ENCODE measurements around the gene TMX2.

The TMX2 gene

GRCh38 chr11:57763568-57763967 lies 51.2 kb downstream of the TMX2 start:
- no peak for TF ChIP-seq ISL1 (CRISPR knock-in tag; IDR thresholded peaks at IDR 0.05)
- no peak for TF ChIP-seq OSR1 (CRISPR knock-in tag; IDR thresholded peaks at IDR 0.05)
- no peak for TF ChIP-seq ZNF8 (CRISPR knock-in tag; IDR thresholded peaks at IDR 0.05)
- TF ChIP-seq TOX (CRISPR knock-in tag; IDR thresholded peaks at IDR 0.05; ENCODE audit: borderline replicate concordance) = no peak
- no peak for TF ChIP-seq RARB (CRISPR knock-in tag; IDR thresholded peaks at IDR 0.05)
- no peak for TF ChIP-seq ZFP30 (CRISPR knock-in tag; IDR thresholded peaks at IDR 0.05)
- TF ChIP-seq ZC3H10 (CRISPR knock-in tag; IDR thresholded peaks at IDR 0.05) = no peak
- TF ChIP-seq ZNF565 (CRISPR knock-in tag; conservative IDR thresholded peaks at IDR 0.05; ENCODE audit: low read depth) = no peak
- ATAC-seq = peak; percentile 70

GRCh38 chr11:57764021-57764420 lies 51.6 kb downstream of the TMX2 start:
- TF ChIP-seq, protein P1, sequence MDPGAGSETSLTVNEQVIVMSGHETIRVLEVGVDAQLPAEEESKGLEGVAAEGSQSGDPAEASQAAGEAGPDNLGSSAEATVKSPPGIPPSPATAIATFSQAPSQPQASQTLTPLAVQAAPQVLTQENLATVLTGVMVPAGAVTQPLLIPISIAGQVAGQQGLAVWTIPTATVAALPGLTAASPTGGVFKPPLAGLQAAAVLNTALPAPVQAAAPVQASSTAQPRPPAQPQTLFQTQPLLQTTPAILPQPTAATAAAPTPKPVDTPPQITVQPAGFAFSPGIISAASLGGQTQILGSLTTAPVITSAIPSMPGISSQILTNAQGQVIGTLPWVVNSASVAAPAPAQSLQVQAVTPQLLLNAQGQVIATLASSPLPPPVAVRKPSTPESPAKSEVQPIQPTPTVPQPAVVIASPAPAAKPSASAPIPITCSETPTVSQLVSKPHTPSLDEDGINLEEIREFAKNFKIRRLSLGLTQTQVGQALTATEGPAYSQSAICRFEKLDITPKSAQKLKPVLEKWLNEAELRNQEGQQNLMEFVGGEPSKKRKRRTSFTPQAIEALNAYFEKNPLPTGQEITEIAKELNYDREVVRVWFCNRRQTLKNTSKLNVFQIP (CRISPR knock-in tag; IDR thresholded peaks at IDR 0.05; ENCODE audit: borderline replicate concordance, low read depth) = no peak
- TF ChIP-seq SNAI2 (CRISPR knock-in tag; IDR thresholded peaks at IDR 0.05) (no peak), TOX (CRISPR knock-in tag; IDR thresholded peaks at IDR 0.05; ENCODE audit: borderline replicate concordance) (no peak), ZNF565 (CRISPR knock-in tag; conservative IDR thresholded peaks at IDR 0.05; ENCODE audit: low read depth) (no peak), TCF4 (CRISPR knock-in tag; IDR thresholded peaks at IDR 0.05; ENCODE audit: borderline replicate concordance) (no peak), OSR1 (CRISPR knock-in tag; IDR thresholded peaks at IDR 0.05) (no peak)
- TF ChIP-seq, protein P2, sequence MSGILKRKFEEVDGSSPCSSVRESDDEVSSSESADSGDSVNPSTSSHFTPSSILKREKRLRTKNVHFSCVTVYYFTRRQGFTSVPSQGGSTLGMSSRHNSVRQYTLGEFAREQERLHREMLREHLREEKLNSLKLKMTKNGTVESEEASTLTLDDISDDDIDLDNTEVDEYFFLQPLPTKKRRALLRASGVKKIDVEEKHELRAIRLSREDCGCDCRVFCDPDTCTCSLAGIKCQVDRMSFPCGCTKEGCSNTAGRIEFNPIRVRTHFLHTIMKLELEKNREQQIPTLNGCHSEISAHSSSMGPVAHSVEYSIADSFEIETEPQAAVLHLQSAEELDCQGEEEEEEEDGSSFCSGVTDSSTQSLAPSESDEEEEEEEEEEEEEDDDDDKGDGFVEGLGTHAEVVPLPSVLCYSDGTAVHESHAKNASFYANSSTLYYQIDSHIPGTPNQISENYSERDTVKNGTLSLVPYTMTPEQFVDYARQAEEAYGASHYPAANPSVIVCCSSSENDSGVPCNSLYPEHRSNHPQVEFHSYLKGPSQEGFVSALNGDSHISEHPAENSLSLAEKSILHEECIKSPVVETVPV (CRISPR knock-in tag; IDR thresholded peaks at IDR 0.05) = no peak
- ATAC-seq = no peak

DNA sequence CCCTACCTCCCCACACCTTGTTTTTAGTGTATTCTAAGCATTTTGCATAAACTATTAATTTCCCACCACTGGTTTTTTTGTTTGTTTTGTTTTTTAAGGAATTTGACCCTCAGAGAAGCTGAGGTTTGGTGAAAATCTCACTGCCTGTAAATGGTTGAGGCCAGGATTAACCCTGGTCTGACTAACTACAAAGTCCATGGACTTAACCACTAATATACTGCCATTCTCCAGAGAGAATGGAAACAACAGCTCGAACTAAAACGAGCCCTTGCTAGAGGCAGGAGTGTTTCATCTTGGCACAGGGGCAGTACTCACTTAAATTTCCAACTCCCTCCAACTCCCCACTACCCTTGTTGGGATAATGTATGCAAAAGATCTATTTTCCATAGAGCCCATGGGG lies 52.2 kb downstream of the TMX2 start:
- TF ChIP-seq, protein P2 (CRISPR knock-in tag; IDR thresholded peaks at IDR 0.05) = no peak
- TF ChIP-seq ESRRG (CRISPR knock-in tag; IDR thresholded peaks at IDR 0.05) (no peak), CSDC2 (CRISPR knock-in tag; IDR thresholded peaks at IDR 0.05) (no peak), ARNTL (CRISPR knock-in tag; IDR thresholded peaks at IDR 0.05; ENCODE audit: borderline replicate concordance, low read depth) (no peak), ZC3H10 (CRISPR knock-in tag; IDR thresholded peaks at IDR 0.05) (no peak), ZNF8 (CRISPR knock-in tag; IDR thresholded peaks at IDR 0.05) (no peak), SNAI2 (CRISPR knock-in tag; IDR thresholded peaks at IDR 0.05) (no peak), CREB5 (CRISPR knock-in tag; IDR thresholded peaks at IDR 0.05; ENCODE audit: low read depth) (no peak), BACH2 (CRISPR knock-in tag; IDR thresholded peaks at IDR 0.05; ENCODE audit: borderline replicate concordance) (no peak), ZNF565 (CRISPR knock-in tag; conservative IDR thresholded peaks at IDR 0.05; ENCODE audit: low read depth) (no peak), PATZ1 (CRISPR knock-in tag; IDR thresholded peaks at IDR 0.05; ENCODE audit: borderline replicate concordance) (no peak), ZFP3 (CRISPR knock-in tag; IDR thresholded peaks at IDR 0.05) (no peak)
- ATAC-seq = no peak

DNA sequence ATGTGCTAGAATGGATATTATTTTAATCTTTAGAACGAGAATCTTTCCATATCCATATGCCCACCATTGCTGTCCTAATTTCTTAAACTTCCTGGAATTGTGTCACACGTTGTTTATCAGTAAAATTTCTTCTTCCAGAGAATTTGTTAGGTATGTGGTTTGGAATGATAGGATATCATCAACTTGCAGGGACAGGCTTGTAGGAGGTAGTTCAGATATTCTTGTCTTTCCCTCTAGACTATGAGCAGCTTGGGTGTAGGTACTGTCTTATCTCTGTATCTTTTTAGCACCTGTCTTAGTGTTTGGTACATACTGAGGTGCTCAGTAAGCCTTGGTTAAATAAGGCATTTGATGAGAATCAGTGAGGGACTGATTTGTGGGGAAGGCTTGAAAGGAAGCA lies 52.6 kb downstream of the TMX2 start:
- no peak for ATAC-seq
- TF ChIP-seq ISL1 (CRISPR knock-in tag; IDR thresholded peaks at IDR 0.05) = no peak

GRCh38 chr11:57770793-57771192 lies 58.4 kb downstream of the TMX2 start:
- TF ChIP-seq ESRRG (CRISPR knock-in tag; IDR thresholded peaks at IDR 0.05) (no peak), RARB (CRISPR knock-in tag; IDR thresholded peaks at IDR 0.05) (no peak), OSR1 (CRISPR knock-in tag; IDR thresholded peaks at IDR 0.05) (no peak), GLIS3 (CRISPR knock-in tag; IDR thresholded peaks at IDR 0.05) (no peak), ZFP30 (CRISPR knock-in tag; IDR thresholded peaks at IDR 0.05) (no peak), ISL1 (CRISPR knock-in tag; IDR thresholded peaks at IDR 0.05) (no peak), ARNTL (CRISPR knock-in tag; IDR thresholded peaks at IDR 0.05; ENCODE audit: borderline replicate concordance, low read depth) (no peak)
- no peak for ATAC-seq
